A673 (cell line): ENCODE data around the gene ZBTB44. TPM values are rescaled to one million over a fixed set of nuclear protein-coding genes. Genes with fewer than 3 reads are reported as not detected.

ENCODE experiments used
- BruUV-seq: library from RNA; stranded (reverse); fragments of 400-500 nt; replicated peaks from 2 replicates; lab custom pipeline; 2021; lab: Mats Ljungman, UMichigan
- CTCF ChIA-PET: fragments of 300-600 bp; sonication (Branson Sonifier 250); formaldehyde crosslinking; loops from one replicate; lab custom pipeline; 2022; ENCODE audit warnings: antibody characterized with exemption; lab: Charles Lee
- POLR2A ChIA-PET: fragments of 300-600 bp; sonication (Branson Sonifier 250); formaldehyde crosslinking; loops from one replicate; lab custom pipeline; 2022; ENCODE audit warnings: antibody characterized with exemption; ENCODE audit not compliant: low non-redundant PET; lab: Charles Lee
- DNase-seq: peaks from one replicate; pipeline ENCODE4 v3.0.0-alpha.2; 2015; ENCODE audit warnings: low spot score
- H3K27ac ChIP-seq: fragments of 200-600 bp; sonication (generic); 2 replicates; pipeline ENCODE4 v1.5.1; 2016; ENCODE audit warnings: mixed run types, low read depth, mild to moderate bottlenecking, mixed read lengths, antibody characterized with exemption, low read length; ENCODE audit not compliant: poor library complexity, severe bottlenecking
- H3K27me3 ChIP-seq: fragments of 200-600 bp; sonication (generic); replicated peaks from 2 replicates; pipeline ENCODE4 v1.6.1; 2017; ENCODE audit warnings: mixed run types, low read depth, mild to moderate bottlenecking, mixed read lengths, antibody characterized with exemption, low read length; ENCODE audit not compliant: insufficient read depth, poor library complexity
- H3K36me3 ChIP-seq: fragments of 200-600 bp; sonication (generic); 2 replicates; pipeline ENCODE4 v1.6.1; 2016; ENCODE audit warnings: mixed run types, mild to moderate bottlenecking, mixed read lengths, antibody characterized with exemption, low read length; ENCODE audit not compliant: insufficient read depth, poor library complexity, severe bottlenecking
- H3K4me1 ChIP-seq: fragments of 200-600 bp; sonication (generic); 2 replicates; pipeline ENCODE4 v1.6.1; 2017; ENCODE audit warnings: mixed run types, mild to moderate bottlenecking, mixed read lengths, antibody characterized with exemption, low read length; ENCODE audit not compliant: insufficient read depth, poor library complexity, severe bottlenecking
- H3K4me3 ChIP-seq: fragments of 200-600 bp; sonication (generic); 2 replicates; pipeline ENCODE4 v1.5.1; 2016; ENCODE audit warnings: low read depth, mixed run types, mild to moderate bottlenecking, mixed read lengths, low read length; ENCODE audit not compliant: poor library complexity, severe bottlenecking
- H3K9me3 ChIP-seq: fragments of 200-600 bp; sonication (generic); 2 replicates; pipeline ENCODE4 v1.6.1; 2016; ENCODE audit warnings: mixed run types, low read depth, mild to moderate bottlenecking, mixed read lengths, antibody characterized with exemption, low read length; ENCODE audit not compliant: poor library complexity, severe bottlenecking
- EZH2 ChIP-seq: fragments of 200-600 bp; sonication (generic); IDR thresholded peaks from 2 replicates; pipeline ENCODE4 v1.6.1; 2017; ENCODE audit warnings: borderline replicate concordance, low read depth, mild to moderate bottlenecking, mixed read lengths, antibody characterized with exemption, low read length; ENCODE audit not compliant: poor library complexity, severe bottlenecking
- intact Hi-C: fragments of 100-400 bp; cut with micrococcal nuclease; formaldehyde crosslinking; loops from one replicate; pipeline ENCODE4 v1.10.0; 2022; ENCODE audit not compliant: unreplicated experiment
- total RNA-seq: library from RNA; stranded (reverse); gene quantifications from 2 replicates; pipeline ENCODE4 v1.2.3, GENCODE V29; 2021
- TF ChIP-seq, protein P1 (sequence below): fragments of 300-800, 200-600 bp; sonication (generic); conservative IDR thresholded peaks from 2 replicates; pipeline ENCODE4 v1.5.1; 2017; ENCODE audit warnings: low read depth, mild to moderate bottlenecking, antibody characterized with exemption, low read length, moderate library complexity, mixed read lengths

ZBTB44 gene
- total RNA-seq, 1 experiment from 2014 or later: 37.0 TPM

- Histone ChIP-seq H3K36me3 (no peaks in the 10 kb centered on the region), H3K9me3 (no peaks in the 10 kb centered on the region), H3K4me1 (no peaks in the 10 kb centered on the region), H3K27me3 (no peaks in the 10 kb centered on the region), H3K27ac (no peak overlapping the region), H3K4me3 (no peak overlapping the region)
- TF ChIP-seq, protein P1, sequence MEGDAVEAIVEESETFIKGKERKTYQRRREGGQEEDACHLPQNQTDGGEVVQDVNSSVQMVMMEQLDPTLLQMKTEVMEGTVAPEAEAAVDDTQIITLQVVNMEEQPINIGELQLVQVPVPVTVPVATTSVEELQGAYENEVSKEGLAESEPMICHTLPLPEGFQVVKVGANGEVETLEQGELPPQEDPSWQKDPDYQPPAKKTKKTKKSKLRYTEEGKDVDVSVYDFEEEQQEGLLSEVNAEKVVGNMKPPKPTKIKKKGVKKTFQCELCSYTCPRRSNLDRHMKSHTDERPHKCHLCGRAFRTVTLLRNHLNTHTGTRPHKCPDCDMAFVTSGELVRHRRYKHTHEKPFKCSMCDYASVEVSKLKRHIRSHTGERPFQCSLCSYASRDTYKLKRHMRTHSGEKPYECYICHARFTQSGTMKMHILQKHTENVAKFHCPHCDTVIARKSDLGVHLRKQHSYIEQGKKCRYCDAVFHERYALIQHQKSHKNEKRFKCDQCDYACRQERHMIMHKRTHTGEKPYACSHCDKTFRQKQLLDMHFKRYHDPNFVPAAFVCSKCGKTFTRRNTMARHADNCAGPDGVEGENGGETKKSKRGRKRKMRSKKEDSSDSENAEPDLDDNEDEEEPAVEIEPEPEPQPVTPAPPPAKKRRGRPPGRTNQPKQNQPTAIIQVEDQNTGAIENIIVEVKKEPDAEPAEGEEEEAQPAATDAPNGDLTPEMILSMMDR: no peak
- no peak for TF ChIP-seq EZH2
- ChIA-PET CTCF (no interaction called here), POLR2A (no interaction called here)
- intact Hi-C loops: no loop called here
- DNase-seq: peak; percentile 34
- no TSS peak for BruUV-seq
Observed at GRCh38 chr11:130330101-130330684, 15.5 kb upstream of the ZBTB44 start.

GRCh38 chr11:130328420-130328819 lies 13.7 kb upstream of the ZBTB44 start:
- CTCF ChIA-PET: no interaction called here
- Histone ChIP-seq H3K27me3 (no peaks in the 10 kb centered on the region), H3K4me3 (no peak overlapping the region), H3K4me1 (no peaks in the 10 kb centered on the region), H3K36me3 (no peaks in the 10 kb centered on the region), H3K27ac (no peak overlapping the region), H3K9me3 (no peaks in the 10 kb centered on the region)
- no TSS peak for BruUV-seq
- intact Hi-C loops: no loop called here
- POLR2A ChIA-PET: no interaction called here
- TF ChIP-seq EZH2: no peak
- TF ChIP-seq, protein P1: no peak
- DNase-seq: no peak

- TF ChIP-seq, protein P1: no peak
- TF ChIP-seq EZH2: no peak
- H3K27me3 ChIP-seq: no peaks in the 10 kb centered on the region
- no peak overlapping the region for H3K27ac ChIP-seq
- H3K36me3 ChIP-seq: no peaks in the 10 kb centered on the region
- ChIA-PET POLR2A (no interaction called here), CTCF (no interaction called here)
- DNase-seq: no peak
- BruUV-seq: no TSS peak
- no peak overlapping the region for H3K4me3 ChIP-seq
- no peaks in the 10 kb centered on the region for H3K9me3 ChIP-seq
- no peaks in the 10 kb centered on the region for H3K4me1 ChIP-seq
- intact Hi-C loops: no loop called here
Observed at GRCh38 chr11:130327716-130328115, 13.0 kb upstream of the ZBTB44 start.
